ENCODE results near the gene SLC16A5. TPM values are rescaled to one million over a fixed set of nuclear protein-coding genes. Genes with fewer than 3 reads are reported as not detected.
"Not testable (repeated sequence)": the region's sequence is repeated elsewhere in the genome, so short reads cannot be mapped to it uniquely, and the experiment has no call there.

Gene SLC16A5
- total and polyA plus RNA-seq, 2 donors (not counting 1 experiment from before 2014, with no cell fraction given) = 9.3 to 14.5 TPM

DNA sequence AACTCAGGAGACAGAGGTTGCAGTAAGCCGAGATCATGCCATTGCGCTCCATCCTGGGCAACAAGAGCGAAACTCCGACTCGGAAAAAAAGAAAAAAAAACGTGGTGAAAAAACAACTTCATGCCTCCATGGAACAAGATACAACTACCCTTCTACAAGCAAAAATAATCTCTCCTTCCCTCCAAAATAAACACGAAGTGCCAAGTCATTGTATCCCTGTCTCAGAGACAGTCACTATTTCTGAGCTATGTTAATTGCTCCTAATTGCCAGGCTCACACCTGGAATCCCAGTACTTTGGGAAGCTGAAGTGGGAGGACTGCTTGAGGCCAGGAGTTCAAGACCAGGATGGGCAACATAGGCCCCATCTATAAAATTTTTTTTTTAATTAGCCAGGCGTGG is 19.0 kb upstream of the SLC16A5 start:
- no peaks in the 10 kb centered on the region for H4K20me1 ChIP-seq (ENCODE audit: control insufficient read depth, insufficient read depth, low read length, poor library complexity, severe bottlenecking)
- H3K27ac Mint-ChIP-seq = no peak overlapping the region
- POLR2A ChIA-PET = interaction anchor here (0.7 to 0.9 kb wide), 4 partner anchors 11 to 326 kb away, joined by 4 to 7 read pairs (median 4); no protein-coding TSS in a partner anchor
- TF ChIP-seq CTCF (IDR thresholded peaks at IDR 0.05) = no peak
- TF ChIP-seq EZH2 (IDR thresholded peaks at IDR 0.05; ENCODE audit: borderline replicate concordance, insufficient read depth, low read depth, low read length, poor library complexity, severe bottlenecking) = no peak
- H3K4me2 ChIP-seq (replicated peaks; ENCODE audit: low read depth, low read length, poor library complexity, severe bottlenecking) = no peak overlapping the region
- no peaks in the 10 kb centered on the region for H3K9me3 ChIP-seq (ENCODE audit: control extremely low read depth in 1 of 3, control insufficient read depth in 2 of 3, insufficient read depth in 1 of 3, low read length in 2 of 3)
- no peak overlapping the region for H2AFZ ChIP-seq (ENCODE audit: insufficient read depth, low read depth, low read length, poor library complexity, severe bottlenecking)
- WGBS (ENCODE audit: insufficient coverage) = 100% methylated on average over 1 of the region's 8 CpGs
- no peaks in the 10 kb centered on the region for H3K9me3 Mint-ChIP-seq (ENCODE audit: insufficient read depth)
- no peaks in the 10 kb centered on the region for H3K4me1 Mint-ChIP-seq
- H3K4me3 ChIP-seq (ENCODE audit: control extremely low read depth in 1 of 5, extremely low read depth in 1 of 5, insufficient read depth in 1 of 5, low read depth in 2 of 5, low read length in 4 of 5) = no peak overlapping the region
- H3K36me3 ChIP-seq (replicated peaks in 1 of 2; ENCODE audit: control extremely low read depth in 1 of 2, control insufficient read depth in 1 of 2, extremely low read depth in 1 of 2, insufficient read depth in 2 of 2, low read length in 1 of 2) = peaks cover 0 to 18% of the 10 kb centered on the region in 2 experiments
- no peak overlapping the region for H3K4me3 Mint-ChIP-seq
- no peaks in the 10 kb centered on the region for H3K27me3 ChIP-seq (replicated peaks in 1 of 4; ENCODE audit: control extremely low read depth in 1 of 4, control insufficient read depth in 3 of 4, insufficient read depth in 4 of 4, low read length in 3 of 4)
- ATAC-seq (ENCODE audit: low read depth) (no peak), DNase-seq (no peak)
- intact Hi-C loops (cut with micrococcal nuclease) = no loop called here
- H3K27me3 Mint-ChIP-seq = no peaks in the 10 kb centered on the region
- no peak overlapping the region for H3K27ac ChIP-seq (ENCODE audit: low read length in 2 of 2)
- CTCF ChIA-PET = interaction anchor here (0.7 to 3.4 kb wide), 8 partner anchors 9 to 418 kb away, joined by 3 to 24 read pairs (median 6); no protein-coding TSS in a partner anchor
- no peaks in the 10 kb centered on the region for H3K4me1 ChIP-seq (ENCODE audit: control insufficient read depth in 2 of 2, insufficient read depth in 2 of 2, low read length in 2 of 2)
- no peak overlapping the region for H3K9ac ChIP-seq (ENCODE audit: low read length)
- no peaks in the 10 kb centered on the region for H3K79me2 ChIP-seq (ENCODE audit: control insufficient read depth, insufficient read depth, low read length)

DNA sequence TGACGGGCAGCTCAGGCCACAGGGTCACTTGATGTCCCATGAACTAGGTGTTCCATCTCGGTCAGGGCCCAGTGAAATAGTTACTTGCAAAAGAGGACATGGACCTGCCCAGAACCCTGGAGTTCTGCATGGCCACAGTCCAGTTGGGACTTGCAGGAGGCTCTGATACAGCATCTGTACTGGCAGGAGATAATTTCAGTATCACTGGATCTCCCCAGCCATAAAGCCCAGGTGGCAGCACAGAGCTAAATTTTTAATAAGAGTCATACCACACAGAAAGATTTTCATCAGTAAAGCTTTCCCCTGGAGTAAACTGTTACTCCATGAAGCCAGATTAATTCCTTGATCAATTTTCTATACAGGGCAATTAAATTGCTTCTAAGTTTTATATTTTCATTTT is 18.0 kb upstream of the SLC16A5 start:
- H3K27me3 Mint-ChIP-seq = no peaks in the 10 kb centered on the region
- H3K9me3 Mint-ChIP-seq (ENCODE audit: insufficient read depth) = no peaks in the 10 kb centered on the region
- Histone ChIP-seq H4K20me1 (ENCODE audit: control insufficient read depth, insufficient read depth, low read length, poor library complexity, severe bottlenecking) (no peaks in the 10 kb centered on the region), H3K4me3 (ENCODE audit: control extremely low read depth in 1 of 5, extremely low read depth in 1 of 5, insufficient read depth in 1 of 5, low read depth in 2 of 5, low read length in 4 of 5) (no peak overlapping the region), H3K4me2 (replicated peaks; ENCODE audit: low read depth, low read length, poor library complexity, severe bottlenecking) (no peak overlapping the region), H3K27ac (ENCODE audit: low read length in 2 of 2) (no peak overlapping the region), H3K9ac (ENCODE audit: low read length) (no peak overlapping the region), H3K79me2 (ENCODE audit: control insufficient read depth, insufficient read depth, low read length) (no peaks in the 10 kb centered on the region), H3K9me3 (ENCODE audit: control extremely low read depth in 1 of 3, control insufficient read depth in 2 of 3, insufficient read depth in 1 of 3, low read length in 2 of 3) (no peaks in the 10 kb centered on the region), H3K4me1 (ENCODE audit: control insufficient read depth in 2 of 2, insufficient read depth in 2 of 2, low read length in 2 of 2) (no peaks in the 10 kb centered on the region), H3K27me3 (replicated peaks in 1 of 4; ENCODE audit: control extremely low read depth in 1 of 4, control insufficient read depth in 3 of 4, insufficient read depth in 4 of 4, low read length in 3 of 4) (no peaks in the 10 kb centered on the region), H3K36me3 (replicated peaks in 1 of 2; ENCODE audit: control extremely low read depth in 1 of 2, control insufficient read depth in 1 of 2, extremely low read depth in 1 of 2, insufficient read depth in 2 of 2, low read length in 1 of 2) (peaks cover 0 to 9% of the 10 kb centered on the region in 2 experiments), H2AFZ (ENCODE audit: insufficient read depth, low read depth, low read length, poor library complexity, severe bottlenecking) (no peak overlapping the region)
- no peak for DNase-seq
- H3K4me1 Mint-ChIP-seq = no peaks in the 10 kb centered on the region
- TF ChIP-seq CTCF (IDR thresholded peaks at IDR 0.05) (no peak), EZH2 (IDR thresholded peaks at IDR 0.05; ENCODE audit: borderline replicate concordance, insufficient read depth, low read depth, low read length, poor library complexity, severe bottlenecking) (no peak)
- ATAC-seq (ENCODE audit: low read depth) = no peak
- H3K27ac Mint-ChIP-seq = no peak overlapping the region
- ChIA-PET POLR2A (interaction anchor here (0.7 kb wide), 2 partner anchors 92 to 374 kb away, joined by 3 to 8 read pairs; no protein-coding TSS in a partner anchor), CTCF (interaction anchor here (0.8 to 3.4 kb wide), 11 partner anchors 9 to 201 kb away, joined by 3 to 24 read pairs (median 5); partner anchors contain the start of gene MIF4GD)
- 92% methylated on average over 2 of the region's 2 CpGs for WGBS (ENCODE audit: insufficient coverage)
- H3K4me3 Mint-ChIP-seq = no peak overlapping the region
- intact Hi-C loops (cut with micrococcal nuclease) = no loop called here

- H3K4me3 Mint-ChIP-seq; H3K27ac Mint-ChIP-seq; H3K9ac ChIP-seq (ENCODE audit: low read length); intact Hi-C loops (cut with micrococcal nuclease); H3K36me3 ChIP-seq (replicated peaks in 1 of 2; ENCODE audit: control extremely low read depth in 1 of 2, control insufficient read depth in 1 of 2, extremely low read depth in 1 of 2, insufficient read depth in 2 of 2, low read length in 1 of 2); DNase-seq; ATAC-seq (ENCODE audit: low read depth); H3K27ac ChIP-seq (ENCODE audit: low read length in 2 of 2); H3K27me3 Mint-ChIP-seq; H3K9me3 ChIP-seq (ENCODE audit: control extremely low read depth in 1 of 3, control insufficient read depth in 2 of 3, insufficient read depth in 1 of 3, low read length in 2 of 3); H3K4me2 ChIP-seq (replicated peaks; ENCODE audit: low read depth, low read length, poor library complexity, severe bottlenecking); H4K20me1 ChIP-seq (ENCODE audit: control insufficient read depth, insufficient read depth, low read length, poor library complexity, severe bottlenecking); H3K4me3 ChIP-seq (ENCODE audit: control extremely low read depth in 1 of 5, extremely low read depth in 1 of 5, insufficient read depth in 1 of 5, low read depth in 2 of 5, low read length in 4 of 5); H3K4me1 ChIP-seq (ENCODE audit: control insufficient read depth in 2 of 2, insufficient read depth in 2 of 2, low read length in 2 of 2); H3K4me1 Mint-ChIP-seq; H3K79me2 ChIP-seq (ENCODE audit: control insufficient read depth, insufficient read depth, low read length); H3K9me3 Mint-ChIP-seq (ENCODE audit: insufficient read depth); POLR2A ChIA-PET; H3K27me3 ChIP-seq (replicated peaks in 1 of 4; ENCODE audit: control extremely low read depth in 1 of 4, control insufficient read depth in 3 of 4, insufficient read depth in 4 of 4, low read length in 3 of 4); H2AFZ ChIP-seq (ENCODE audit: insufficient read depth, low read depth, low read length, poor library complexity, severe bottlenecking): not testable (repeated sequence)
- 55% methylated on average over 2 of the region's 8 CpGs for whole genome bisulfite sequencing (ENCODE audit: insufficient coverage)
- CTCF ChIA-PET = interaction anchor here (1.3 to 3.4 kb wide), 3 partner anchors 11 to 131 kb away, joined by 6 to 24 read pairs (median 10); no protein-coding TSS in a partner anchor
Measured at GRCh38 chr17:75071478-75072271, 16.1 kb upstream of the SLC16A5 start.
